Fibroblast of gingiva (primary cell): Measurements from ENCODE around the gene NPFFR1.

ENCODE experiments used
- DNase-seq: peaks from one replicate; pipeline ENCODE4 v3.0.0-alpha.2; 2011; ENCODE audit warnings: low read depth

The NPFFR1 gene, protein sequence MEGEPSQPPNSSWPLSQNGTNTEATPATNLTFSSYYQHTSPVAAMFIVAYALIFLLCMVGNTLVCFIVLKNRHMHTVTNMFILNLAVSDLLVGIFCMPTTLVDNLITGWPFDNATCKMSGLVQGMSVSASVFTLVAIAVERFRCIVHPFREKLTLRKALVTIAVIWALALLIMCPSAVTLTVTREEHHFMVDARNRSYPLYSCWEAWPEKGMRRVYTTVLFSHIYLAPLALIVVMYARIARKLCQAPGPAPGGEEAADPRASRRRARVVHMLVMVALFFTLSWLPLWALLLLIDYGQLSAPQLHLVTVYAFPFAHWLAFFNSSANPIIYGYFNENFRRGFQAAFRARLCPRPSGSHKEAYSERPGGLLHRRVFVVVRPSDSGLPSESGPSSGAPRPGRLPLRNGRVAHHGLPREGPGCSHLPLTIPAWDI

DNA sequence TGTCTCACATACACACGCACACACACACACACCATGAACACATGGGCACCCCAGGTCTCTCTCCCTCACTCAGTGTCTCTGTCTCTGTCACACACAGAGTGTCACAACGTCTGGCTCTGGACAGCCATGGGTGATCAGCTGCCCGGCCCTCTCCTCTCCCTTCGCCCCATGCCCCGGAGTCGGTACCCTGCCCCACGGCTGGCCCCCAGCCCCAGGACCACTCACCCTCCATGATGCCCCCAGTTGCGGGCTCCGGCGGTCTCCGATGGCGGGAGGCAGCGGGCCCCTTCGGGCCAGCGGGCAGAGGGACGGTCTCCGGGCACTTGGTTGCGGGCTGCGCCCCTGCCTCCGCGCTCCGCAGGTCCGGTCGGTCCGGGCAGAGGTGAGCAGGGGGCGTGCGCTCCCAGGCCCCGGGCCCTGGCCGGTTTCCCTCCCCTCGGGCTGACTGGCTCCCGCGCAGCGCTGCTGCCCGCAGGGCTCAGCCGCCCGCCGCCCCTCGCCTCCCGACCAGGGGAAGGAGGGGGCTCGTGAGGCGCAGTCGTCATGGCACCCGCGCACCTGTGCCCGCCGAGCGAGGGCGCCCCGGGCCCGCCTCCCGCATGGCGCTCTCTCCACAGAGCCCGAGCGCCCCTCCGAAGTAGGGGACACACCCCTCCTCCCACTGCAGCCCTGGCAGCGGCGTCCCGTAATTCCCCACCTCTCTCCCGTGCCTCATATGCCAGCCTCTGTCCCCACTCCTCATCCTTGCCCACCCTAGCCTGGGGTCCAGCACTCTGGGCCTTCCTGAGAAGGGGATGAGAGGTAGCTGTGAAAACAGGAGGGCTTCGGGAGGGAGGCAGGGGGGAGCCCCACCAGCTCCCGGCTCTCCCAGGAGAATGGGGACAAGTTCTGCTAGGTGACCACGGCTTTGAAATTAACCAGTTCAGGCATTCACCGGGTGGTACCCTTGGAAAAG, at the start of gene NPFFR1:
NPFFR1 (minus strand) TSS at position 560 of the 955 bp plus-strand sequence; CDS start at position 232, 328 bp downstream.
- DNase-seq, result no peak

DNA sequence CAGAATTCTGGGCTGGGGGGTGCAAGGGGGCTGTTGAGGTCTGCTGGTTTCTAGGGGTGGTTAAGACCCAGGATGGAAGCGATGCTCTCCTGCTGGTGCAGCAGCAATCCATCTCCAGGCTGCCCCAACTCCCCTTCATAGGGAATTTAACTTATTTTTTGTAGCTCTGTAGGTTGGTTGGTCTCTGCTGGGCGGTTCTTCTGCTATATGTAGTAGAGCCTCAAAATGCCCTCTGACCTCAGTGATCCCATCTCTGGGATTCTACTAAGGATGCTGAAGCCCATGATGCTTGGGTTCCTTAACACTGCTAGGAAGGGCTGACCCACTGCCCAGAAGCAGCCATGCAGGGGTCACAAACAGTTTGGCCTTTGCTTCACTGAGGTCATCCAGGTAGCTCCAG, 49.5 kb upstream of the NPFFR1 start:
- no peak for DNase-seq

- DNase-seq, result peak; percentile 92
These were observed 47.9 kb upstream of the NPFFR1 start for GRCh38 chr10:70331486-70332268.

- DNase-seq, result no peak
These were observed 47.3 kb upstream of the NPFFR1 start for GRCh38 chr10:70331160-70331485.

DNA sequence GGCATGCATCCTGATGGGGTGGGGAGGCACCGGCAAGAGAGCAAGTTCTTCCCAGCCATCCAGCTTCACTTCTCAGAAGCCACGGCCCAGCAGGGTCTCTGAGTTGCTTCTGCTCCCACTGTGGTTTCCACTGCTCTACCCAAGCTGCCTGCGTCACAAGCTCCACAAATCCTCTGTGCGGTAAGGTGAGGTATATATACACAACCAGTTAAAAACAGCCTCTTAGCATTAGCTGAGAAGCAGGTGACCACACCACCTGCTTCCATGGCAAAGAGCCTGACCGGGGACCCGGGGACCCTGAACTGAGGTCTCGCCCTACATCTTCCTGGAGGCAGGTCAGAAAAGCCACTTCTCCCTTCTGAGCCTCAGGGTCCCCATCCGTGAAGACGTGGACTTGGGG, 46.9 kb upstream of the NPFFR1 start:
- no peak for DNase-seq

GRCh38 chr10:70328967-70329366, 45.2 kb upstream of the NPFFR1 start:
- DNase-seq, result no peak

GRCh38 chr10:70328018-70328417, 44.2 kb upstream of the NPFFR1 start:
- DNase-seq, result no peak

DNA sequence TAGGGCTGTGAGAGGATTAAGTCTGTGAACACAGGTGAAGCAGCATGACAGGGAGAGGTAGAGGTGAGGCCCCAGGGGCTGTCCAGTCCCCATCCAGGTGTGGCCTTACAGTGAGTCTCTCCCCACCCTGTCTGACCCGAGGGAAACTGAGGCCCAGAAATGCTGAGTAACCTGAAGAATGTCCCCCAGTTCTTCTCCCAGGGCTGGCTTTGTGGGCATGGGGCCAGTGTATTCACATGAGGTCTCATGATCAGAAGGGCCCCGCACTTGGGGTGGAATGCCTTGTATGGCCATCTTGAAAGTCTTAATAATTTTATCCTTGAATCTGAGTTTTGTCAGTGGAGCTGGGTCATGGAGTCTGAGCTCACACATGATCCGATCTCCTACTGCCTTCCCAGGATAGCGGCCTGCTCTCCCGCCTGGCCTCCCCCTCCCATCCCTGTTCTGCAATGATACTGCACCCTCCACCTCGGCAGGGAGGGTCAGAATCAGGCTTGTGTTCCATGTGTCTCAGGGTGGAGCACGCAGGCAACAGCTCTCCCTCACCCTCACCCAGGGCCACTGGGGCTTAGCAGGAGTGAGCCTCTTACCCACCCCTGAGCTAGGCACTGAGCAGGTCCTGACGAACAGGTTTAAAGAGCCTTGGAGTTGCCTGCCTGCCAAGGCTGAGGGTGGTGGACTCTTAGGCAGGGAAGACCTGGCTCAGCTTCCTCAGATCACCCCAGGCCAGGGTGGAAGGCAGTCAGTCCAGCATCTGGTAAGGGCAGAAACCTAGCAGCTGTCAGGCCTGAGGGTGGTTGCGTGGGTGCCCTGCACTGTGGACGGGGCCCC, 41.4 kb upstream of the NPFFR1 start:
- no peak for DNase-seq

DNA sequence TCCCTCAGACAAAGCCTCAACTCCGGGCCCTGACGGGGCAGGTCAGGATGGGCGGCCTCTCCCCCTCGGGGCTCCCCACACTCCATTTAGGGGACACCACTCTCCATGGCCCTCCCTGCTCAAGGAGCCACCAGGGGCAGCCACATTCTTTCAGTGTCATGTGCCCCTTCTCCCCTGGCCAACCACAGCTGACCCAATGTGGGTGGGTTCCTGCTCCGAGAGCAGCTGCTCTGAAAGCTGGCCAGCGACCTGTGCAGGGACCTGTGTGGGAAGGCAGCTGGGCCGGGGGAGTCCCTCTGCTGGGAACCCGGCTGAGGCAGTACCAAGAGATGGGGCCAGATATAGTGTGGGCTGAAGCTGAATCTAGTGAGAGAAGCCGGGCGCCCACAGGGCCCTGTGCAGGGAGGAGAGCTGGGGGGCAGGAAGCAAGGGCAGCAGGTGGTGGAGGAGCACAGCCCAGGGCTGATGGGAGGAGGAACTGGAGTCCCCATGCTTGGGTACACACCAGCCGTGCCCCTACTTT, 40.6 kb upstream of the NPFFR1 start:
- DNase-seq, result no peak

DNA sequence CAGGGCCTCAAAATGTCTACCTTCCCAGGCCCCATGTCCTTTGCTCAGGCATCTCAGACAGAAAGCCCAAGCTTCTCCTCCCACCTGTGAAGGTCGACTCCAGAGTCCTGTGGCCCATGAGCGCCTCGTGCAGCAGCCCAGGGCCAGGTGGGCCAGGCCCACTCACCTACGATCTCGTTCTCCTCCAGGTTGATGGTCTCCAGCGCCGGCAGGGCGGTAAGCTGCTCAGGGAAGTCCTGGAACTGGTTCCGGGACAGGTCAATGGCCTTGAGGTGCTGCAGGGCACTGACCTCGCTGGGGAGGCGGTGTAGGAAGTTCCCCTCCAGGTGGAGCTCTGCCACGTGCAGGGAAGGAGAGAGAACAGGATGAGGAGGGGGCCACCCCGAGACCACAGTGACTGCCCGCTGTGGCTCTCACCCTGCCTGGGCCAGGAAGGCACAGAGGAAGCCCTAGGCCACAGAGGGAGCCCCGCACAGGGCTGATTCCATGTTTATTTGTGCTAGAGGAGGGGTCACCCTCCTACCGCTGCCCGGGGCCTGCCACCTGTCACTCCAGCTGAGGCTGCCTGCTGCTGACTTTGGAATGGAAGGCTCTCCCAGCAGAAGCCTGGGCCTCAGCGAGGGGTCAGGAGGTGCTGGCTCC, 40.0 kb upstream of the NPFFR1 start:
- DNase-seq, result no peak

DNA sequence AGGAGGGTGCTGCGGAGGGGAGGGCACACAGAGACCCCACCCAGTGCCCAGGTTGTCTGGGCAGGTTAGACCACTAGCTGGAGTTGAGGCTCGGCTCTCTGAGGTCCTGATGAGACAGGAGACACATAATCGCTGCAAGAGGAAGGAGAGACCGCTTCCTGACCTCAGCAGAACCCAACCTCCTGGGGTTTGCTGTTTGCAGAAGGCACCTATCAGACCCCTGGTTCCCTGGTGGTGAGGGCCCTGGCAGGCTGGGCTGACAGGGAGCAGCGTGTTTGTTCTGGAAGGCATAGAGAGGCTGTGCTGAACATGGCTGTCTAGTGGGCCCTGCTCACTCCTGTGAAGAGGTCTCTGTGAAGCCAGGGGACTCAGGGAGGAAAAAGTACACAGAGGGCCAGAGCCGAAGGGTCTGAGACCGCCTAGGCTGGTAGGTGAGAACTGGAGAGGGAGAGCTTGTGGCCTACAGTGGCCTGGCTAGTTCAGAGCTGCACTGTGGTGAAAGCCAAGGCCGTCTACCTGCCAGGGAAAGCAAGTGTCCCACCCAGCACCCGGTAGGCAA, 39.4 kb upstream of the NPFFR1 start:
- DNase-seq, result no peak

- DNase-seq, result no peak
These were observed 38.4 kb upstream of the NPFFR1 start for GRCh38 chr10:70321897-70322890.

DNA sequence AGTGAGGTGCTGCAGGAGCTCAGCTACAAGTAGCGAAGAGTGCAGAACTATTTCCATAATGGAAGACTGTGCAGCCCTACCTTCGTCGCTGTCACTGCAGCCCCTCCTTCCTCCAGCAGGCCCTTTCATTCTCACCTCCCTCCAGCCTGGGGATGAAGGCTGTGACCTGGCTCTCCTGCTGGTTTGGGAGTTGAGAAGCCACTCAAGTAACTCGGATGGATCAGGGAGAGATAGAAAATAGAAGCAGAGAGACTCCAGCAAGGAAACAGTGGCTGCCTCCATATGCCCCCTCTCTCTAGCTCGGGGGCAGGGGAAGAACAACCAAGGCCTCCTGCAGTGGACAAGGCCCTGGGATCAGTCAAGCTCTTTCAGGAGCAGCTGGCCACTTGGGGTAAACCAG, 37.4 kb upstream of the NPFFR1 start:
- DNase-seq, result no peak

- peak; percentile 32 for DNase-seq
These were observed 36.9 kb upstream of the NPFFR1 start for GRCh38 chr10:70320751-70321150.

GRCh38 chr10:70319824-70320223, 36.0 kb upstream of the NPFFR1 start:
- no peak for DNase-seq

DNA sequence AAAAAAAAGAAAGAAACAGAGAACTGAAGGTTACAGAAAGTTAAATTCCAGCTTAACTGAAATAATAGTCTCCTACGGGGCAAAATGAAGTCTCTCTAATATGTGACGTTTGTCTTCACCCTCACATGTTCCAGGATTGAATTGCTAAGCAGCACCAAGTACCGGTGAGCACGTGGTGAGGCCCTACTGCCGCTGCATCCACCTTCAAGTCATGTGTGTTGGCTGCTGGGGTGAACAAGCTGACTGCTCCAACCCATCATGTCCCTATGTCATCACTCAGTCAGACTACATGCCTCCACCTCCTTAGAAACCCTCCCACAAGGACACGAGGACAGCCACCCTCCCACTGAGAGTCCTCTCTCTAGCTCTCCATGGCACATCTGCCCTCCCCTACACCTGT, 35.4 kb upstream of the NPFFR1 start:
- no peak for DNase-seq

DNA sequence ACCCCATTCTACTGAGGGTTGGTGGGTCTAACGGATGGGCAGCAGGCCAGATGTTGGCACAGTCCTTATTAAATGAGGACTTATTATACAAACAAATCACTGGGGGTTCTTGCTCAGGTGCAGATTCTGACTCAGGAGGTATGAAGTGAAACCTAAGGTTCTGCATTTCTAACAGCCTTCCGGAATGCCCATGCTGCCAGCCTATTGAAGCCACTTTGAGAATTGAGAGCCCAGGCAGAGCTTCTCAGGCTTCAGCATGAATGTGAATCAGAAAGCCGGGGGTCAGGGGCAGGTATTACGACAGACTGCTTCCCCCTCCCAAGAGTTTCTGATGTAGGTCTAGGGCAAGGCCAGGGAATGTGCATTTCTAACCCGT, 34.1 kb upstream of the NPFFR1 start:
- DNase-seq, result no peak

- no peak for DNase-seq
These were observed 33.6 kb upstream of the NPFFR1 start for GRCh38 chr10:70317272-70317942.

- DNase-seq, result no peak
These were observed 32.0 kb upstream of the NPFFR1 start for GRCh38 chr10:70315815-70316214.
